OCI-LY7 (cell line): ENCODE results near the gene LPP. TPM values are rescaled to one million over a fixed set of nuclear protein-coding genes. Genes with fewer than 3 reads are reported as not detected.

ENCODE experiments used
- BruUV-seq: library from RNA; stranded (reverse); fragments of 400-500 nt; replicated peaks from 2 replicates; lab custom pipeline; 2021; lab: Mats Ljungman, UMichigan
- CTCF ChIA-PET: fragments of 300-600 bp; sonication (Branson Sonifier 250); formaldehyde crosslinking; loops from one replicate; lab custom pipeline; 2022; ENCODE audit warnings: antibody characterized with exemption; ENCODE audit not compliant: unreplicated experiment; lab: Charles Lee
- POLR2A ChIA-PET: fragments of 300-600 bp; sonication (Branson Sonifier 250); formaldehyde crosslinking; loops from one replicate; lab custom pipeline; 2022; ENCODE audit warnings: antibody characterized with exemption; lab: Charles Lee
- DNase-seq: peaks from one replicate; pipeline ENCODE4 v3.0.0-alpha.2; 2015; ENCODE audit warnings: low spot score
- H2AFZ ChIP-seq: fragments of 200-600 bp; sonication (generic), shearing (Covaris generic); 2 replicates; pipeline ENCODE4 v1.6.1; 2014; ENCODE audit warnings: mild to moderate bottlenecking, antibody characterized with exemption, low read length, moderate library complexity
- H3K27ac ChIP-seq: fragments of 200-600 bp; sonication (generic); 2 replicates; pipeline ENCODE4 v1.5.1; 2014; ENCODE audit warnings: mixed run types, low read depth, mild to moderate bottlenecking, moderate library complexity, low read length, inconsistent platforms; ENCODE audit not compliant: poor library complexity, severe bottlenecking
- H3K36me3 ChIP-seq: fragments of 200-600 bp; sonication (generic); 2 replicates; pipeline ENCODE4 v1.6.1; 2014; ENCODE audit warnings: mild to moderate bottlenecking, antibody characterized with exemption, low read length, moderate library complexity, mixed read lengths; ENCODE audit not compliant: insufficient read depth
- H3K4me1 ChIP-seq: fragments of 200-600 bp; sonication (generic); 2 replicates; pipeline ENCODE4 v1.5.1; 2014; ENCODE audit warnings: mild to moderate bottlenecking, low read length; ENCODE audit not compliant: insufficient read depth, poor library complexity, severe bottlenecking
- H3K4me2 ChIP-seq: fragments of 200-600 bp; sonication (generic); 2 replicates; pipeline ENCODE4 v1.6.1; 2014; ENCODE audit warnings: mild to moderate bottlenecking, low read length
- H3K4me3 ChIP-seq: fragments of 200-600 bp; sonication (generic); 2 replicates; pipeline ENCODE4 v1.5.1; 2014; ENCODE audit warnings: mild to moderate bottlenecking, low read depth, low read length; ENCODE audit not compliant: poor library complexity, severe bottlenecking
- H3K79me2 ChIP-seq: fragments of 200-600 bp; sonication (generic); 2 replicates; pipeline ENCODE4 v1.6.1; 2016; ENCODE audit warnings: low read depth, mild to moderate bottlenecking, low read length, moderate library complexity, mixed read lengths; ENCODE audit not compliant: insufficient read depth
- H3K9me2 ChIP-seq: fragments of 200-600 bp; sonication (generic); 2 replicates; pipeline ENCODE4 v1.6.1; 2016; ENCODE audit warnings: mild to moderate bottlenecking, low read length, mixed read lengths; ENCODE audit not compliant: insufficient read depth
- H3K9me3 ChIP-seq: fragments of 200-600 bp; sonication (generic); 2 replicates; pipeline ENCODE4 v1.6.1; 2014; ENCODE audit warnings: mild to moderate bottlenecking, mixed run types, low read length, mixed read lengths
- H4K20me1 ChIP-seq: fragments of 200-600 bp; sonication (generic); 2 replicates; pipeline ENCODE4 v1.6.1; 2014; ENCODE audit warnings: mild to moderate bottlenecking, antibody characterized with exemption, low read length, moderate library complexity, mixed read lengths; ENCODE audit not compliant: insufficient read depth
- CTCF ChIP-seq: fragments of 200-600 bp; sonication (generic); conservative IDR thresholded peaks from 2 replicates; pipeline ENCODE4 v1.5.1; 2014; ENCODE audit warnings: mild to moderate bottlenecking, antibody characterized with exemption, low read length, moderate library complexity, mixed read lengths
- EZH2phosphoT487 ChIP-seq: fragments of 200-600 bp; sonication (generic); IDR thresholded peaks from 2 replicates; pipeline ENCODE4 v1.6.1; 2018; ENCODE audit warnings: low read depth, borderline replicate concordance, mild to moderate bottlenecking, mixed run types, antibody characterized with exemption, low read length, moderate library complexity, mixed read lengths
- intact Hi-C: fragments of 100-400 bp; cut with micrococcal nuclease; formaldehyde crosslinking; loops from one replicate; pipeline ENCODE4 v1.10.0; 2022; ENCODE audit not compliant: unreplicated experiment
- total RNA-seq, 2 experiments: library from RNA; depleted of rRNA in 1 of 2; stranded (reverse); fragments of >200 nt in 1 of 2; shearing (Covaris generic) in 1 of 2; gene quantifications; 2 replicates each; pipeline ENCODE4 v1.2.3, GENCODE V29; 2014 to 2022

The LPP gene
- total RNA-seq, 2 experiments from 2014 or later, result 10.9 to 119 TPM

- TF ChIP-seq CTCF, result no peak
- no peak for TF ChIP-seq EZH2phosphoT487
- ChIA-PET CTCF (no interaction called here), POLR2A (interaction anchor here (0.6 to 1.7 kb wide), 5 partner anchors 10 to 736 kb away, joined by 3 to 6 read pairs (median 5); no protein-coding TSS in a partner anchor)
- Histone ChIP-seq H3K9me3 (no peaks in the 10 kb centered on the region), H3K36me3 (no peaks in the 10 kb centered on the region), H3K4me1 (no peaks in the 10 kb centered on the region), H3K4me3 (no peak overlapping the region), H3K9me2 (no peaks in the 10 kb centered on the region), H3K27ac (no peak overlapping the region), H4K20me1 (no peaks in the 10 kb centered on the region), H3K4me2 (no peak overlapping the region), H2AFZ (no peak overlapping the region), H3K79me2 (no peaks in the 10 kb centered on the region)
- no TSS peak for BruUV-seq
- no peak for DNase-seq
- intact Hi-C loops, result no loop called here
Measured at GRCh38 chr3:188546835-188547670, 393.1 kb downstream of the LPP start.

DNA sequence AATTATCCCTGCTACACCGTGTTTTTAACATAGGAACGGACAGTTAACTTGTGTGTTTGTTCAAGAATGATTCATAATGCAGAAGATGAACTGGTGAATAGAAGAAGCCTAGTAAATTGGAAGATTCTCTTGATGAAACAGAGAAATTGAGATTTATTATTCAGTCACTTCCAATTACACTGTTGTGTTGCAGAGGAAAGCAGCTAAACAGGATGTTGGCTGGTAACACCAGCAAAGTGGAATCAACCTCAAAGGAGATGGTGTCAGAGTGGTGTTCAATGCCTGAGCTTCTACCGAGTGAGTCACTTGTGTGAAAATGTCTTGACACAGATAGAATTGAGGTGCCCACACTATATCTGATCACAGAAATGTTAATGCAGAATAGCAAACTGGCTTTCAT is 399.6 kb downstream of the LPP start:
- ChIA-PET POLR2A (interaction anchor here (0.6 to 0.9 kb wide), 2 partner anchors 13 to 25 kb away, joined by 3 to 4 read pairs; no protein-coding TSS in a partner anchor), CTCF (no interaction called here)
- Histone ChIP-seq H3K4me2 (no peak overlapping the region), H3K36me3 (no peaks in the 10 kb centered on the region), H4K20me1 (no peaks in the 10 kb centered on the region), H2AFZ (no peak overlapping the region), H3K4me1 (no peaks in the 10 kb centered on the region), H3K9me3 (no peaks in the 10 kb centered on the region), H3K79me2 (no peaks in the 10 kb centered on the region), H3K27ac (no peak overlapping the region), H3K4me3 (no peak overlapping the region), H3K9me2 (no peaks in the 10 kb centered on the region)
- TF ChIP-seq EZH2phosphoT487 (no peak), CTCF (no peak)
- intact Hi-C loops, result no loop called here
- no TSS peak for BruUV-seq
- no peak for DNase-seq

- Histone ChIP-seq H3K9me2 (no peaks in the 10 kb centered on the region), H4K20me1 (no peaks in the 10 kb centered on the region), H3K79me2 (no peaks in the 10 kb centered on the region), H3K4me1 (no peaks in the 10 kb centered on the region), H3K27ac (no peak overlapping the region), H3K36me3 (no peaks in the 10 kb centered on the region), H3K4me3 (no peak overlapping the region), H3K4me2 (no peak overlapping the region), H3K9me3 (no peaks in the 10 kb centered on the region), H2AFZ (no peak overlapping the region)
- intact Hi-C loops, result no loop called here
- TF ChIP-seq EZH2phosphoT487 (no peak), CTCF (no peak)
- ChIA-PET CTCF (no interaction called here), POLR2A (interaction anchor here (0.5 to 0.9 kb wide), 3 partner anchors 11 to 195 kb away, joined by 3 to 4 read pairs (median 3); no protein-coding TSS in a partner anchor)
- no TSS peak for BruUV-seq
- DNase-seq, result no peak
Measured at GRCh38 chr3:188554404-188554803, 400.4 kb downstream of the LPP start.
